ENCODE data around the gene RNASE8.

The RNASE8 gene

GRCh38 chr14:21090940-21091663 lies 33.5 kb downstream of the RNASE8 start:
- Histone ChIP-seq H3K27me3 (ENCODE audit: control insufficient read depth in 1 of 2, insufficient read depth in 2 of 2, low read length in 2 of 2) (no peaks in the 10 kb centered on the region), H3K4me3 (ENCODE audit: low read depth in 1 of 2, low read length in 2 of 2) (no peak overlapping the region), H3K9me3 (ENCODE audit: low read length) (no peaks in the 10 kb centered on the region), H3K4me1 (ENCODE audit: insufficient read depth, low read length) (peaks cover 8% of the 10 kb centered on the region), H3K36me3 (ENCODE audit: insufficient read depth, low read length) (peaks cover 43% of the 10 kb centered on the region), H3K27ac (ENCODE audit: low read depth, low read length) (no peak overlapping the region), H3K9ac (ENCODE audit: low read length) (no peak overlapping the region)

GRCh38 chr14:21091821-21092272 lies 34.2 kb downstream of the RNASE8 start:
- peaks cover 16% of the 10 kb centered on the region for H3K4me1 ChIP-seq (ENCODE audit: insufficient read depth, low read length)
- H3K9ac ChIP-seq (ENCODE audit: low read length), result no peak overlapping the region
- H3K27ac ChIP-seq (ENCODE audit: low read depth, low read length), result no peak overlapping the region
- H3K36me3 ChIP-seq (ENCODE audit: insufficient read depth, low read length), result peaks cover 36% of the 10 kb centered on the region
- no peak overlapping the region for H3K4me3 ChIP-seq (ENCODE audit: low read depth in 1 of 2, low read length in 2 of 2)
- H3K9me3 ChIP-seq (ENCODE audit: low read length), result no peaks in the 10 kb centered on the region
- H3K27me3 ChIP-seq (ENCODE audit: control insufficient read depth in 1 of 2, insufficient read depth in 2 of 2, low read length in 2 of 2), result no peaks in the 10 kb centered on the region

GRCh38 chr14:21092273-21093011 lies 34.8 kb downstream of the RNASE8 start:
- peaks cover 33% of the 10 kb centered on the region for H3K36me3 ChIP-seq (ENCODE audit: insufficient read depth, low read length)
- no peak overlapping the region for H3K9ac ChIP-seq (ENCODE audit: low read length)
- H3K4me3 ChIP-seq (ENCODE audit: low read depth in 1 of 2, low read length in 2 of 2), result no peak overlapping the region
- H3K27me3 ChIP-seq (ENCODE audit: control insufficient read depth in 1 of 2, insufficient read depth in 2 of 2, low read length in 2 of 2), result no peaks in the 10 kb centered on the region
- H3K4me1 ChIP-seq (ENCODE audit: insufficient read depth, low read length), result peaks cover 22% of the 10 kb centered on the region
- no peaks in the 10 kb centered on the region for H3K9me3 ChIP-seq (ENCODE audit: low read length)
- no peak overlapping the region for H3K27ac ChIP-seq (ENCODE audit: low read depth, low read length)

- H3K27ac ChIP-seq (ENCODE audit: low read depth, low read length), result no peak overlapping the region
- no peak overlapping the region for H3K9ac ChIP-seq (ENCODE audit: low read length)
- no peaks in the 10 kb centered on the region for H3K9me3 ChIP-seq (ENCODE audit: low read length)
- no peaks in the 10 kb centered on the region for H3K27me3 ChIP-seq (ENCODE audit: control insufficient read depth in 1 of 2, insufficient read depth in 2 of 2, low read length in 2 of 2)
- peaks cover 23% of the 10 kb centered on the region for H3K4me1 ChIP-seq (ENCODE audit: insufficient read depth, low read length)
- peaks cover 33% of the 10 kb centered on the region for H3K36me3 ChIP-seq (ENCODE audit: insufficient read depth, low read length)
- H3K4me3 ChIP-seq (ENCODE audit: low read depth in 1 of 2, low read length in 2 of 2), result no peak overlapping the region
Measured at GRCh38 chr14:21093018-21093417, 35.4 kb downstream of the RNASE8 start.

GRCh38 chr14:21093769-21094681 lies 36.4 kb downstream of the RNASE8 start:
- no peak overlapping the region for H3K4me3 ChIP-seq (ENCODE audit: low read depth in 1 of 2, low read length in 2 of 2)
- H3K27ac ChIP-seq (ENCODE audit: low read depth, low read length), result peak overlapping the region; percentile 42
- H3K4me1 ChIP-seq (ENCODE audit: insufficient read depth, low read length), result peaks cover 25% of the 10 kb centered on the region

GRCh38 chr14:21095430-21096205 lies 38.0 kb downstream of the RNASE8 start:
- Histone ChIP-seq H3K36me3 (ENCODE audit: insufficient read depth, low read length) (peaks cover 14% of the 10 kb centered on the region), H3K27ac (ENCODE audit: low read depth, low read length) (no peak overlapping the region), H3K9me3 (ENCODE audit: low read length) (no peaks in the 10 kb centered on the region), H3K4me1 (ENCODE audit: insufficient read depth, low read length) (peaks cover 36% of the 10 kb centered on the region), H3K4me3 (ENCODE audit: low read depth in 1 of 2, low read length in 2 of 2) (no peak overlapping the region), H3K27me3 (ENCODE audit: control insufficient read depth in 1 of 2, insufficient read depth in 2 of 2, low read length in 2 of 2) (no peaks in the 10 kb centered on the region), H3K9ac (ENCODE audit: low read length) (no peak overlapping the region)

More at GRCh38 chr14:21093769-21094681, 36.4 kb downstream of the RNASE8 start:
- no peak overlapping the region for H3K9ac ChIP-seq (ENCODE audit: low read length)
- H3K27me3 ChIP-seq (ENCODE audit: control insufficient read depth in 1 of 2, insufficient read depth in 2 of 2, low read length in 2 of 2), result no peaks in the 10 kb centered on the region
- no peaks in the 10 kb centered on the region for H3K9me3 ChIP-seq (ENCODE audit: low read length)
- peaks cover 26% of the 10 kb centered on the region for H3K36me3 ChIP-seq (ENCODE audit: insufficient read depth, low read length)

GRCh38 chr14:21096438-21096837 lies 38.8 kb downstream of the RNASE8 start:
- peaks cover 9% of the 10 kb centered on the region for H3K36me3 ChIP-seq (ENCODE audit: insufficient read depth, low read length)
- H3K9me3 ChIP-seq (ENCODE audit: low read length), result no peaks in the 10 kb centered on the region
- H3K27me3 ChIP-seq (ENCODE audit: control insufficient read depth in 1 of 2, insufficient read depth in 2 of 2, low read length in 2 of 2), result no peaks in the 10 kb centered on the region
- H3K27ac ChIP-seq (ENCODE audit: low read depth, low read length), result peak overlapping the region; percentile 87
- H3K9ac ChIP-seq (ENCODE audit: low read length), result no peak overlapping the region
- H3K4me3 ChIP-seq (ENCODE audit: low read depth in 1 of 2, low read length in 2 of 2), result no peak overlapping the region
- H3K4me1 ChIP-seq (ENCODE audit: insufficient read depth, low read length), result peaks cover 36% of the 10 kb centered on the region

GRCh38 chr14:21096978-21097635 lies 39.5 kb downstream of the RNASE8 start:
- H3K4me1 ChIP-seq (ENCODE audit: insufficient read depth, low read length), result peaks cover 36% of the 10 kb centered on the region

GRCh38 chr14:21097636-21098075 lies 40.0 kb downstream of the RNASE8 start:
- peaks cover 36% of the 10 kb centered on the region for H3K4me1 ChIP-seq (ENCODE audit: insufficient read depth, low read length)
- peak overlapping the region; percentile 18 to 42 for H3K4me3 ChIP-seq (ENCODE audit: low read depth in 1 of 2, low read length in 2 of 2)
- no peaks in the 10 kb centered on the region for H3K9me3 ChIP-seq (ENCODE audit: low read length)
- H3K27ac ChIP-seq (ENCODE audit: low read depth, low read length), result peak overlapping the region; percentile 87
- H3K36me3 ChIP-seq (ENCODE audit: insufficient read depth, low read length), result peaks cover 6% of the 10 kb centered on the region
- no peak overlapping the region for H3K9ac ChIP-seq (ENCODE audit: low read length)
- no peaks in the 10 kb centered on the region for H3K27me3 ChIP-seq (ENCODE audit: control insufficient read depth in 1 of 2, insufficient read depth in 2 of 2, low read length in 2 of 2)

More at GRCh38 chr14:21096978-21097635, 39.5 kb downstream of the RNASE8 start:
- no peak overlapping the region for H3K9ac ChIP-seq (ENCODE audit: low read length)
- peak overlapping the region; percentile 18 to 42 for H3K4me3 ChIP-seq (ENCODE audit: low read depth in 1 of 2, low read length in 2 of 2)
- H3K27ac ChIP-seq (ENCODE audit: low read depth, low read length), result peak overlapping the region; percentile 87
- no peaks in the 10 kb centered on the region for H3K9me3 ChIP-seq (ENCODE audit: low read length)
- no peaks in the 10 kb centered on the region for H3K27me3 ChIP-seq (ENCODE audit: control insufficient read depth in 1 of 2, insufficient read depth in 2 of 2, low read length in 2 of 2)
- H3K36me3 ChIP-seq (ENCODE audit: insufficient read depth, low read length), result peaks cover 6% of the 10 kb centered on the region

All from muscle layer of colon (tissue), 2 donors.